ELR (cell line): ENCODE data around the gene CYP26B1.

Source experiments
- DNase-seq: peaks from one replicate; pipeline ENCODE4 v3.0.0-alpha.2; 2015; ENCODE audit warnings: low read depth

The CYP26B1 gene

GRCh38 chr2:72129681-72130340 is 17.9 kb downstream of the CYP26B1 start:
- no peak for DNase-seq

DNA sequence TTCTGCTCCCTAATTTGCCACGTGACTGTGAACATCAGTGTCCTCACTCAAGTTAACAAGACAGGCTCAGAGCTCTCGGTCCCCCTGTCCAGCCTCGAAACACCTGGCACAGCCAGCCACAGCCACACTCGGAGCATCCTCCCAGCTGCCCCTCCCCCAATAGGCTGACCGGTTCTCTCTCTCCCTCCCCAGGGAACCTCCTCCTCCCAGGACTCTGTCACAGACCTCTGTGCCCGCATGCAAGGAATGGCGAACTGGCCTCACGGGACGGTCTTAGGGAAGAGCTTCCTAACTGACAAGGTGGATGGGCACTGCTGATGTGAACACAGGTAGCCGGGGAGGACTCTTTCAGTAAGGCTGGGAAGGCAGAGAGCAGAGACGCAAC is 18.8 kb downstream of the CYP26B1 start:
- DNase-seq: no peak

- DNase-seq: no peak
These were observed 19.4 kb downstream of the CYP26B1 start for GRCh38 chr2:72128059-72128842.

DNA sequence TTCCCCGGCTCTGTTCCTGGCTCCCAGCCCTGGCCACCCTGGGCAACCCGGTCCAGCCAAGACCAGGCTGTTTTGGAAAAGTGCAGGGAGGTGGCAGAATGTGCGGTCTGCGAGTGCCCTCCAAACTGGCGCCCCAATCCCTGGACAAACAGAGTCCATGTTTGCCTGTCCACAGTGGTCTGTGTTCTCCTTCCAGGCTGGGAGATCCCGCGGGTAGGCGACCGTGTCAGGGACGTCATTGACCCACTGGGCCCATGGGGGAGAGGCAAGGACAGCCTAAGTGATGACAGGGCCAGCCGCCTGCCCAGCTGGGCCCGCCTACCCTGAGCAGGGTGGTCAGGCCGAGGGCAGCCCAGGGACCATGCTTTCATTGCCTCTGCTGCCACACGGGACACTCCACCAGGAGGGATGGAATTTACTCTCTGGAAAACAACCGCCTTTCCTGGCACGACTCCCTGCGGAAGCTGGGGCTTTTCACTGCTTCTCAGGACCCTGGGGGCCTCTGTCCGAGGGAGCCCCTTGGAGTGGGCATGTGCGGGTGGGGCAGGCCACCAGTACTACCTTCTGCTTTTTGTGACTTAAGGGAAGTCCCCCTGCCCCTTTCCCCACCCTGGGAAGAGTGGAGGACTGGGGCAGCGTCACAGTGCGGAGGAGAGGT is 20.1 kb downstream of the CYP26B1 start:
- DNase-seq: no peak

DNA sequence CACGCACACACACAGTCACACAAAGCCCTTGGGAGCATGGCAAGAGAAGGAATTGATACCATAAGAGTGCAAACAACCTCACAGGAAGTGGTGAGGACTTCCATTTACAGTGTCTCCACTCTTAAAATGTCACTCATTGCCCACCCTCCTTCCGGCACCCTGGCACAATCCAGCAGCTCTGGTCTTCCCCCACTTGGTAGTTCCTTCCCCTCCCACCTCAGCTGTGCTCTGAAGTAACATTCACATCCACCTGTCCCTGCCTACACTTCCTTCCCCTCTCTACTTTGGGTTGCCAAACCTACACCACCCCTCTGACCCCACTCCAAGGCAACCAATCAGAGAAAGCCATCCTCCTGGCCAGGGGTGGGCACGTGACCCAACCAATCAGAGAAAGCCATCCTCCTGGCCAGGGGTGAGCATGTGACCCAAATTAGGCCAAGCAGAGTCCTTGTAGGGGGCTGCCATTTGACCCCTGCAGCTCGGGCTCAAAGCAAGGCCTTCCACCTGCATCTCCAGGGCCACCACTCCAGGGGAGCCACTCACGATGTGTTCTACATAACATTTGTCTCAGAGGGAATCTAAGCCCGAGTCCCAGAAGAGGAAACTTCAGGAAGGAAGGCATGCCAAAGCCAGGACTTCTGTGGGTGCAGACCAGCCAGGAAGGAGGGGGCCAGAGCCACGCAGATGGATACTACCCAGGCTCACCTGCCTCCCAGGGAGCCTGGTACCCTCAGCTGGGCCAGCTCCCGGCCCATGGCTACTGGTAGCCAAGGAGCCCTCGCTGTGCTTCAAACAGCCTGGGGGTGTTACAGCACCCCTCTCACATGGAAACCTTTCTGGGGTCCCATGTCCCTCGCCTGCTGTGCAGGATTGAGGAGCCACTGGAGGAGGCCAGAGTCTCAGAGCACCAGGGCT is 21.2 kb downstream of the CYP26B1 start:
- no peak for DNase-seq

DNA sequence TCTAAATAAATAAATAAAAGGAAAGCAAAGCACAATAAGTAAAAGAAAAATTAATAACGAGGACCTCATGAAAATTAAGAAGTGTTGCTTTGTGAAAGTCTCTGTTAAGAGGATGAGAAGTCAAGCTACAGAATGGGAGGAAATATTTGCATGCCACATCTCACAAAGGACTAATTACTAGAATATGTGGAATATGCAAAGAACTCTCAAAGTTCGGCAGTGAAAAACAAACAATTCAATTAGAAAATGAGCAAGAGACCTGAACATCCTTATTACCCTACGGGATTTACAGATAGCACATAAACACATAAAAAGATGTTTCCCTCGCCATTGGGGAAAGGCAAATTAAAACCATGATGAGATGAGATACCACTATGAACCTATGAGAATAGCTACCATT is 23.3 kb downstream of the CYP26B1 start:
- DNase-seq: no peak

DNA sequence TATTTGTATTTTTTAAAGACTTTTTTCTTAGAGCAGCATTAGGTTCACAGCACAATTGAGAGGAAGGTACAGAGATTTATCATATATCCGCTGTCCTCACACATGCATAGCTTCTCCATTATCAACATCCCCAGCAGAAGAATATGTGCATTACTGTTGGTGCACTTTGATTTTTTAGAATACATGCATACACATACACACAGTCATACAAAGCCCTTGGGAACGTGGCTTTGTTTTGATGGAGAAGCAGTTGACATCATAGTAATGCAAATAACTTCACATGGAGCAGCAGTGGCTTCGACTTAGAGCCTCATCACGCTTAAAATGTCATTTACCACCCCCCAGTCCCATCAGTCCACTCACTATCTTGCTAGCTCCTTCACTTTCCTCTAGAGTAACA is 26.5 kb downstream of the CYP26B1 start:
- DNase-seq: no peak

DNA sequence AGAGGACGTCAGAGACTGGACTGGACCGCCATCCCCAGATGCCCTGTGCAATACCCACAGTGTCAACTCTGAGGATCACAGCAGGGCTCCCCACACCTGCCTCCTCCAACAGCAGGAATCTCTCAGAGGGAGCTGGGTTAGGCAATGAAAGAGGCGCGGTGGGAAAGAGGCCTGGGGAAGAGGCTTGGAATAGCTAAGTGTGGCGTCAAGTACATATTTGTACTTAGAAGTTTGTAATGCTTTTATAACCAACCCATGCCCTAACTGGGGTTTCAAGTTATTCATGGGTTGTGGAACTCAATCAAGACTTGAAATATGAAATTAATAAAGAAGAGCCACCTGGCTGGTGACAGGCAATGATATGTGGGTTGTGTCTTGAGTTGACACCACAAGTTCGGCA is 28.7 kb downstream of the CYP26B1 start:
- no peak for DNase-seq

- no peak for DNase-seq
These were observed 29.3 kb downstream of the CYP26B1 start for GRCh38 chr2:72118386-72118785.

GRCh38 chr2:72117718-72118117 is 29.9 kb downstream of the CYP26B1 start:
- no peak for DNase-seq

DNA sequence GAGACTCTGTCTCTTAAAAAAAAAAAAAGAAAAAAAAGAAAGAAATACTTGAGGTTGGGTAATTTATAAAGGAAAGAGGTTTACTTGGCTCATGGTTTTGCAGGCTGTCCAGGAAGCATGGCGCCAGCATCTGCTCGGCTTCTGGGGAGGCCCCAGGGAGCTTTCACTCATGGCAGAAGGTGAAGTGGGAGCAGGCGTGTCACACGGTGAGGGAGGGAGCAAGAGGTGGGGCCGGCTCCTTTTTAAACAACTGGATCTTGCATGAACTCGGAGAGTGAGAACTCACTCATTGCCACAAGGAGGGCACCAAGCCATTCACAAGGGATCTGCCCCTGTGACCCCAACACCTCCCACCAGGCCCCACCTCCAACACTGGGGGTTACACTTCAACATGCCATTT is 30.6 kb downstream of the CYP26B1 start:
- DNase-seq: no peak

DNA sequence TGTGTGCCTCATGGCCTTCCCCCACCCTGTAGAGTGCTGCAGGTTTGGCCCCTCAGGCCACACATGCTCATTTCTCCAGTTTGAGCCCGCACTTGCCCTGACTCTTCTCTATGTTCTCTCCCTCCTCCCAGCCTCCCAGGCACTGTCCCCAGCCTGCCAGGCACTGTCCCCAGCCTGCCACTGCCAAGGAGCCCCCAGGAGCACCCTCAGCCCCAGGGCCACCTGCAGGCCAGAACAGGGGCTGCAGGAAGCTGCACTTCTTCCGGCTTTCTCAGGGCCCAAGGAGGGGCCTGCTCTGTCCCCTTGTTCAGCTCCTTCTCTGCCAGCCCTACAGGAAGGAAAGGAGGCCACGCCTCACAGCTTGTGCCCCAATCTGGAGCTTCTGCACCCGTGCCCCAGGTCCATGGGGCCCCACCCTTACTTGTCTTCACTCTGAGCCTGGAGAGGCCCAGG is 31.6 kb downstream of the CYP26B1 start:
- no peak for DNase-seq

DNA sequence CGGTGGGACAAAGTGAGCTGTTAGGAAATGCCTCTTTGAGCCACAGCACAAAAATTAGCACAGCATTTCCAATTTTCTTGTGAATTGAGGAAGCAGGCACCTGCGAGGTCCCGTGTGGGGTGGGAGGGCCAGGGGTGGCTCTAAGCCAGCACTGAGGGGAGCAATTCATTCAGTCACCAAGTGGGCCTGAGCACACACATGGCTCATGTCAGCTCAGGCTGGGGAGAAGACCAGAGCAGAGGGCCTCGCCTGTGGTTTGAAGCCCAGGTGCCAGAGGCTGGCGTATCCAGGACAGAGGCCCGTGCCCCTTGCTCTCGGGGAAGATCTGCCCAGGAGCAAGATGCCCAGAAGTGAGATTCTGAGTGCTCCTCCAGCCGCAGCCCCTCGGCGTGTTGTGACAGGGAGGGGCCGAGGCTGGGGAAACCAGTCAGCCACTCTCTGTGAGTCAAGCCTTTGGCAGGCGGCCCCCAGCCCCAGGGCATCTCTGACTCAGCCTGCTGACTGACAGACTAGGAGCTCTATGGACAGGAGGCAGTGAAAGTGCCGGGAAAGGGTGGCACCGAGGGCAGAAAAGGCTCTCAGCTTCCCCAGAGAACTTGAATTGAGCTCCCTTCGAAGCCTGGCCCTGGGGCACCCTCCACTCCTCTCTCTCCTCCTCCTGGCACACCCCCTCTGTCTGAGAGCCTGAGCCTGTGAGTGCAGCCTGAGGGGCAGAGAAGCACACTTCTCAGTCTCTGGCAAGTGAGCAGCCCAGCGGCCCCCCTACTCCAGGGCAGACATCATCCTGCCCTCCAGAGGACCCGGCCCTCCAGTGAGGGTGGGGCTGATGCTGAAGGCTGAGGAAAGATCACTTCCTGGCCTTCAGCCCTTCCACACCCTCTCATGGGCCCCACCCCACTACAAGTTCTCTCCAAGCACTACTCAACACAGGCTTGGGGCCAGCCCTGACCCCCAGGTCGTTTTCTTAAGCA is 32.3 kb downstream of the CYP26B1 start:
- DNase-seq: peak; percentile 96

GRCh38 chr2:72114693-72115051 is 33.0 kb downstream of the CYP26B1 start:
- DNase-seq: no peak

DNA sequence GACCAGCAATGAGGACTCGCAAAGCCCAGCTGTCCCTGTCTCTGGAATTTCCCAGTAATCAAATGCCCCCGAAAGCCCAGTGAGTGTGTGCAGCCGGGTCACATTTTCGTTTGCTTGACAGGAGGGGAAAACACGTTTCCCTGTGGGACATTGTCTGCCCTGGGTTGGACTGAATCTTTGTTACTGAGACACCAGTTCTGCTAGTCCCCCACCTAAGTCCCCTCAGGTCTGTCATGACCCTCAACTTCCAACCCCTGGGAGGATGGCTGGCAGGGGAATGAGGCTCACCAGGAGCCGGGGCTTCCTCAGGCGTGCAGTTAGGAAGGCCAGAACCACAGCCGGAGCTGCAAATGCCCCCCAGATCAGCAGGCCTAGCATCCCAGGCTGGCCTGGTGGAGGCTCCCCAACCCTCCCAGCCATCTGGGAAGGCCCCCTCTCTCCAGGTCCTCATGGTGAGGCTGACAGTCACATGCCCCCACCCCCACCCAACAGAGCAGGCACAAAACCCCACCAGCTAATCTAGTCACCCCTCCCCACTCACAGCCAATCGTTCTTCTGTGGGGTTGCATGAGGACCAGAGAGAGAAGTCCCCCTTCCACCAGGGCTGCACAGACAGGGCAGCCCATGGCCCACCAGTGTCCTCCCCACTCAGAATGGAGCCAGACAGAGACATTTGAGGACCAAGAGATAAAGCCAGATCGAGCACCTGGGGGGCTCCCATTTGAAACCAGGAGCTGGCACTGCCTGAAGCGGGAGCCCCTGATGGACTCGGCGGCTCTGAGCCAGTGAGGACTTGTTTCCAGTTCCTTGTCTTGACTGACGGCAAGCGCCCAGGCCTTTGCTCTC is 33.6 kb downstream of the CYP26B1 start:
- DNase-seq: no peak

DNA sequence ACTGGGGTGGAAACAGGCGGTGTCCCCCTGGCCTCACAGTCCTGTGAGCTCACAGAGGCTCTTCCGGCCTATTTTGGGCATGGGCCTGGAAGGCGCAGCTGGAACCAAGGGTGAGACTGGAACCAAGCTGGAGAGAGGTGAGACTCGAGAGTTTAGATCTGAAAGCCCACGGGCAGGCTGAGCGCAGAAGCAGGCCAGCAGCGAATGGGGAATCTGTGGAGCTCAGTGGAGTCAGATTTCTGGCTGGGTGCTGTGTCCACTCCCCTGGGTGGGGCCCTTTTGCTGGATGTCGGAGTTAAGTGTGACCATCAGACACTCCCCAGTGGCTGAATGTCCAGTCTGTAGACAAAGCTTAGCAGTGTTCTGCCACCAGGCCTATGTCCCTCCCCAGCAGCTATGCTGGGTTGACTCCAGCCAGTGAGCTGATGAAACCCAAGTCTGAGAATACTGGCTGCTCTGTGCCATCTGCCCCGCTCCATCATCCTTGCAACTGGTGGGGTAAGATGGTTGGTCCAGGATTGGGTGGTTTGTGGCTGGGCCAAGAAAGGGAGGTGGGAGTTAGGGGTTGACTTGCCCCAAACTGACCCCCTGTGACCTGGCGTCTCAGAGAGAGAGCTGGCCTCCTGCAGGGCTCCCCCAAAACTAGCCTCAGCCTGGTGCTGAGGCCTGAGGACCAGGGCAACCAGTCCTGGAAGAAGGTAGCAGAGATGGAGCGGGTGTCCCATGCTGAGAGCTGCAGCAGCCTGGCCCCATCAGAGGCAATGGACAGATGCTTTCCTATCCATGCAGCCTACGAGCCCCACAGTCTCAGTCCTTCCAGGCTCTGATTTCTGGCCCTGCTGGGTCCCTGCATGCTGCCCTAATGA is 34.4 kb downstream of the CYP26B1 start:
- no peak for DNase-seq

DNA sequence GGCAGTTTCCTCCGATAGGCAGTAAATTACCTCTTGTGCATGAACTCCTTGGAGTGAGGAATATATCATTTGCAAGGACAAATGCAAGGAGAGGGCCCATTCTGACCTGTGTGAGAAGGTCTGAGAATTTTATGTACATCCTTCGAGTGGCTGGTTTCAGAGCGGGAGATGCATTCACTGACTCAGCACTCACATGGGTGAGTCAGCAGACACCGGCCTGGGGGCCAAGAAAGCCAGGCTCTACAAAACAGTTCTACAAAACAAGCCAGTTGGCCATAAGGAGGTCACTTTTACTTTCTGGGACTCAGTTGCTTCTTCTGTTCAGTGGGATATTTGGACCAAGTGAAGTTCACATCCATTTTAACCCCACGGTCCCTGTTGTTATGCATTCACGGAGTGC is 35.3 kb downstream of the CYP26B1 start:
- DNase-seq: peak; percentile 76

GRCh38 chr2:72111061-72111460 is 36.6 kb downstream of the CYP26B1 start:
- DNase-seq: no peak

DNA sequence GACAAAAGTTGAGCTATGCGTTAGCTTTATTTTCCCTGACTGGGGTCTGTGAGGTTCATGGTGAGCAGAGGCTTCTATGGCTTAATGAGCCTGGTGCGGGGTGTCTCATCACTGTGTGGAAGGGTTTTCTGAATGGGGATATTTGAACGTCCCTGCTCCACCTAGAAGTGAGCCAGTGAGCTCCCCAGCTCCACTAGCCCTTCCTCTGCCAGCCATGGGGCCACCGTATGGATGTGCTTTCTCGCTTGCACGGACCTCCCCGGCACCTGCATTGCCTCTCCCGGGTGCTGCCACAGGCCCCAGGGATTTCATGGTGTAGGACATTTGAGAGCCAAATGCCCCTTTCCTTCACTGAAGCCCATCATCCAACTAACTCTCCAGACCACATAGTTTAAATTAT is 37.8 kb downstream of the CYP26B1 start:
- no peak for DNase-seq
